Esophagus (tissue), 2 donors: ENCODE measurements around the gene SATB2. TPM values are rescaled to one million over a fixed set of nuclear protein-coding genes. Genes with fewer than 3 reads are reported as not detected.

ENCODE experiments used
- H3K27ac ChIP-seq, 2 donors: one replicate each; pipeline ENCODE4 v1.5.1; 2013; ENCODE audit warnings: low read depth in 2 of 2, mild to moderate bottlenecking in 2 of 2, inconsistent platforms in 1 of 2, low read length in 1 of 2, moderate library complexity in 1 of 2
- H3K27me3 ChIP-seq, 2 donors: one replicate each; pipeline ENCODE4 v1.6.1; 2013; ENCODE audit warnings: low read length in 2 of 2, control low read depth in 1 of 2, mild to moderate bottlenecking in 1 of 2; ENCODE audit not compliant: insufficient read depth in 2 of 2, control insufficient read depth in 1 of 2
- H3K36me3 ChIP-seq, 2 donors: one replicate each; pipeline ENCODE4 v1.6.1; 2013; ENCODE audit warnings: low read length in 1 of 2; ENCODE audit not compliant: control insufficient read depth in 2 of 2, insufficient read depth in 2 of 2
- H3K4me1 ChIP-seq, 2 donors: one replicate each; pipeline ENCODE4 v1.6.1; 2013; ENCODE audit warnings: low read length in 1 of 2; ENCODE audit not compliant: control insufficient read depth in 2 of 2, insufficient read depth in 2 of 2
- H3K4me3 ChIP-seq, 2 donors: one replicate each; pipeline ENCODE4 v1.5.1; 2013; ENCODE audit warnings: low read length in 2 of 2, mild to moderate bottlenecking in 2 of 2, low read depth in 1 of 2, moderate library complexity in 1 of 2
- H3K9me3 ChIP-seq, 2 donors: one replicate each; pipeline ENCODE4 v1.6.1; 2013; ENCODE audit warnings: mild to moderate bottlenecking in 2 of 2, low read depth in 1 of 2, low read length in 1 of 2, moderate library complexity in 1 of 2; ENCODE audit not compliant: control insufficient read depth in 2 of 2, insufficient read depth in 1 of 2
- WGBS, 2 donors: extraction: QIAGEN DNeasy Blood & Tissue Kit; methylation state at CpG; one replicate each; pipeline ENCODE4 v1.1.7; 2013; 5-methylcytosine and 5-hydroxymethylcytosine counted together
- polyA plus RNA-seq, 2 donors: library from polyadenylated mRNA; stranded (reverse); fragments of 200-250 nt; gene quantifications; one replicate each; pipeline ENCODE4 v1.2.3, GENCODE V29; 2013
- donor health status: healthy with polysubstance abuse.
- donor health status: Bipolar disorder and iron deficiency.

Gene SATB2
- polyA plus RNA-seq, 2 donors = 0.33 to 0.57 TPM

- no peaks in the 10 kb centered on the region for H3K36me3 ChIP-seq
- 85 to 90% methylated on average over 3 of the region's 3 CpGs for WGBS, 2 donors
- no peaks in the 10 kb centered on the region for H3K4me1 ChIP-seq
These were observed 43.7 kb downstream of the SATB2 start for GRCh38 chr2:199414001-199414400.

DNA sequence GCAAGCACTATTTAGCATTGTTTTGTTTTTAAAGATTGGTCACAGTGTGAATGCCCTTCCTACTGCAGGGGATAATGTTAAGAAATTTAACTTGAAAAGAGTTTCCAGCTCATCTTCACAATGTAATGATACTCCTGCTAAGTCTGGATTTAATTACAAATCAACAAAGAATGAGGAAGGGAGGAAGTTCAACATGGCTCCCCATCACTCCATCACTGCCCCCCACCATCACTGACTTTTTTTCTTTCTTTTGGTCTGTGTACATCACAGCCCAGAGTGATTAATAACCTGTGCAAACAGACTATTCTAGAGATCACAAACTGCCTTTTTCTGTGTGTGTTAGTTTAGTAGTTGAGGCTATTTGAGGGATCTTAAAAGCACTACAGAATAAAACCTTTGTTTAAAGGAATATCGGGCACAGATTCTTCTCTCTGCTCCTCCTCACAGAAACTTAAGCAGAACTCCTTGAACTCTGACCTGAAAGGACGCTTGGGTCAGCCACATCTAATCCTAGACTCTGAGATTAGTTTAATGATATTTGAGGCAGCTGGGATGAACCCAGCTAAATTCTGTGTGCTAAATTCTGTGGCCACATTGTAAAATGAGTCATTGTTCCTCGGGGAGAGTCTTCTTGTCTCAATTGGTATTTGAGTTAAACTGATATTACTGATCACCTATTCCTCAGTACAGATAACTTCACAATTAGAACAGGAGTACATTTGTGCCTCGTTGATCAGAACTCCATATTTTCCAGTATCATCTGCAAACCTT is 47.8 kb downstream of the SATB2 start:
- 33 to 45% methylated on average over 4 of the region's 4 CpGs for WGBS, 2 donors
- H3K36me3 ChIP-seq = no peaks in the 10 kb centered on the region
- H3K4me3 ChIP-seq = no peak overlapping the region
- H3K9me3 ChIP-seq = no peaks in the 10 kb centered on the region
- no peaks in the 10 kb centered on the region for H3K27me3 ChIP-seq
- H3K4me1 ChIP-seq = no peaks in the 10 kb centered on the region
- H3K27ac ChIP-seq = no peak overlapping the region

More at GRCh38 chr2:199414001-199414400, 43.7 kb downstream of the SATB2 start:
- no peaks in the 10 kb centered on the region for H3K27me3 ChIP-seq
- no peak overlapping the region for H3K4me3 ChIP-seq
- H3K9me3 ChIP-seq = peaks cover 0 to 2% of the 10 kb centered on the region in 2 donors
- no peak overlapping the region for H3K27ac ChIP-seq

- Histone ChIP-seq H3K27ac (no peak overlapping the region), H3K9me3 (no peaks in the 10 kb centered on the region), H3K27me3 (no peaks in the 10 kb centered on the region), H3K4me3 (no peak overlapping the region), H3K4me1 (no peaks in the 10 kb centered on the region), H3K36me3 (no peaks in the 10 kb centered on the region)
These were observed 50.3 kb downstream of the SATB2 start for GRCh38 chr2:199407421-199407820.

DNA sequence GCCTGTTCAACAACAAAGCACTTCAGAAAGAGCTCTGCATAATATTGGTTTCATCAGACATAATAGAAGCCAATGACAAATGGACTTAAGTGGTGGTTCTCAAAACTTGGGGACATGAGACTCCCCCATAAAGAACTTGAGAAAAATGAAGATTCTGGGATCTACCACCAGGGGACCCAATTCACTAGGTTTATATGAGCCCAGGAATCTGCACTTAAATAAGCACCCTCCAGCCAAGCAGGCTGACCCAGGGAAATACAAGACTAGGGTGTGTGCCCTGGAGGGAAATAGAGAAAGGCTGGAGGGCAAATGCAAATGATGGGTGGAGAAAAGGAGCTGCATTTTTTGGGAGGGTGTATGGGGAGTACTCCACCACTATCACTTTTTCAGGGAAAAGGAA is 52.5 kb downstream of the SATB2 start:
- H3K4me1 ChIP-seq = no peaks in the 10 kb centered on the region
- H3K4me3 ChIP-seq = no peak overlapping the region
- no peak overlapping the region for H3K27ac ChIP-seq
- no peaks in the 10 kb centered on the region for H3K36me3 ChIP-seq
- no peaks in the 10 kb centered on the region for H3K27me3 ChIP-seq
- no peaks in the 10 kb centered on the region for H3K9me3 ChIP-seq

- no peak overlapping the region for H3K4me3 ChIP-seq
- WGBS, 2 donors = 86 to 92% methylated on average over 1 of the region's 1 CpG
- H3K4me1 ChIP-seq = no peaks in the 10 kb centered on the region
- H3K9me3 ChIP-seq = no peaks in the 10 kb centered on the region
- H3K27ac ChIP-seq = no peak overlapping the region
- H3K36me3 ChIP-seq = no peaks in the 10 kb centered on the region
- no peaks in the 10 kb centered on the region for H3K27me3 ChIP-seq
These were observed 52.9 kb downstream of the SATB2 start for GRCh38 chr2:199404841-199405240.

DNA sequence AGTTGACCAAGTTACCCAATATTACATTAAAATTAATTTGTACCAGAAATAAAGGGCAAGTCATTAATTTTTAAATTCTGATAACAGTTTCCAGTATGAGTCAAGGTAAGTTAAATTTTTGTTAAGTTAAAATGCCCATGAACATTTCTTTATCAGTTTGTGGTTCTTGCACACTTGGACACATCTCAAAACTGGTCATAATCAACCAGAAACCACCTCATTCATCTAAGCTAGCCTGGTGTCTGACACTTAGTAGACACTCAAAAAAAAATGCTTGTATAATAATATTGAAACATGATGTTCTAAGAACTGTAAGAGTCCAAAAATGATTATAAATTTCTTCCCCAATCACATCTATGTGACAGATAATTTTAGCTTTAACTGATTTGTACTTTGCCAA is 62.4 kb downstream of the SATB2 start:
- H3K27ac ChIP-seq = no peak overlapping the region
- no peaks in the 10 kb centered on the region for H3K9me3 ChIP-seq
- H3K27me3 ChIP-seq = peaks cover 0 to 4% of the 10 kb centered on the region in 2 donors
- no peaks in the 10 kb centered on the region for H3K36me3 ChIP-seq
- H3K4me1 ChIP-seq = no peaks in the 10 kb centered on the region
- H3K4me3 ChIP-seq = no peak overlapping the region

DNA sequence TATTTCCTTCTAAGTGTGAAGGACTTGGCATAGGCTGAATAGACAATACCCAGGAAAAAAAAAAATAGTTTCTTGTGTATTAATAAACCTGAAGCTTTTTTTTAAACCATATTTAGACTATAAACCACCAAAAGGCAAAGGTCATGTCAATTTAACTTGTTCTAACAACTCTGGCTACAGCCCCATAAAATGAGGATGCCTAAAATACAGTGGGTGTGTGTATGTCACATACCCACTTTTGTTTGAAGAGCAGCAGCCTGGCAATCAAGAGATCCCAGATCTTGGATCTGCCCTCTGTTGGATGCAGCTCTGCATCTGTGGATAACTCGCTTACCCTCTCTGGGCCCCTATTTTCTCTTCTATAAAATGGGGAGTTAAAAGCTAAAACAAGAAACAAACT is 65.4 kb downstream of the SATB2 start:
- no peak overlapping the region for H3K4me3 ChIP-seq
- 65 to 90% methylated on average over 1 of the region's 1 CpG for WGBS, 2 donors
- no peaks in the 10 kb centered on the region for H3K9me3 ChIP-seq
- H3K4me1 ChIP-seq = no peaks in the 10 kb centered on the region
- peaks cover 0 to 4% of the 10 kb centered on the region in 2 donors for H3K27me3 ChIP-seq
- no peaks in the 10 kb centered on the region for H3K36me3 ChIP-seq
- H3K27ac ChIP-seq = no peak overlapping the region

DNA sequence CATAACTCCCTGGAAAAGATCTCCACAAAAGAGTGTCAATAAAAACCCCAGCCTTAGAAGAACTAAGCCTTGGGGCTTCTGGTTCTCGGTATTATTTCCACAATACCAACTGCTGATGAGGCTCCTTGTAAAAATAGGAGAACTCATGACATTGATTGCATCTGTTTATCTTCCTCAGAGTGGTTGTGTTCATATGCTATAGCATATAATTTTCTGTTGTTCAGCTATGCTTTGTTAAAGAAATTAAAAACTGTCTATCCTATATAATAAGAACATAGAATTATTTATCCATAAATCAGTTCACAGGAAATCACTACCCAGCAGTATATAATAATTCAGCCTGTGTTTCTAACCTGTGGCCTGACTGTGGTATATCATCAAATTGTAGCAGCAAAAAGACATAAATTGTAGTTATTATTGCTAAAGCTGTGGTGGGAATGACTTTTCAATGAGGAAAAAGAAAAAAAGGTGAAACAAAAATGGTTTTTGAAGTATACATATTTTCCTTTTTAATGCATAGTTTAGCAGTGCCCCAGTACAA is 68.9 kb downstream of the SATB2 start:
- WGBS, 2 donors = 70 to 86% methylated on average over 1 of the region's 1 CpG
- Histone ChIP-seq H3K9me3 (no peaks in the 10 kb centered on the region), H3K27me3 (peaks cover 0 to 4% of the 10 kb centered on the region in 2 donors), H3K4me1 (no peaks in the 10 kb centered on the region), H3K36me3 (no peaks in the 10 kb centered on the region), H3K27ac (no peak overlapping the region), H3K4me3 (no peak overlapping the region)

GRCh38 chr2:199384043-199384442 is 73.7 kb downstream of the SATB2 start:
- no peaks in the 10 kb centered on the region for H3K4me1 ChIP-seq
- no peaks in the 10 kb centered on the region for H3K27me3 ChIP-seq
- no peak overlapping the region for H3K4me3 ChIP-seq
- 60 to 62% methylated on average over 1 of the region's 1 CpG for WGBS, 2 donors
- no peaks in the 10 kb centered on the region for H3K9me3 ChIP-seq
- H3K27ac ChIP-seq = no peak overlapping the region
- H3K36me3 ChIP-seq = no peaks in the 10 kb centered on the region

DNA sequence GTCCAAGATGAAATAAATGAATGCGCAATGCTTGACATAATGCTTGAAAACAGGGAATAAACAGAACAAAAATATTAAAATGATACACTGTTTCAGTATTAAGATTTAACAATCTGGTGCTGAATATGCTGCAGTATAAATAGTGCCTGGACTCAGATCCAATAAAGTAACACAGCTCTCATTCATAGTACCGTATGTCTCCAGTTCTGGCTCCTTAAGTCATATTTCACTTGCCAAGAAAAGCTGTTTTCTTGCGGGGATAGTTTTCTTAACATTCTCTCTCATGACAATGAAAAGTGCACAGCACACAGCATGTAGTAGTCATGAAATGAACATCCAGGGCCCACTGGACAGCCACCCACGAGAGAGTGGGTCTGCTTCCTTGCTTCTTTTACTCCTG is 74.7 kb downstream of the SATB2 start:
- WGBS, 2 donors = 67 to 71% methylated on average over 4 of the region's 4 CpGs
- H3K36me3 ChIP-seq = no peaks in the 10 kb centered on the region
- no peaks in the 10 kb centered on the region for H3K27me3 ChIP-seq
- H3K9me3 ChIP-seq = no peaks in the 10 kb centered on the region
- H3K4me1 ChIP-seq = no peaks in the 10 kb centered on the region
- no peak overlapping the region for H3K4me3 ChIP-seq
- H3K27ac ChIP-seq = no peak overlapping the region
